HepG2 (cell line): ENCODE measurements around the gene NDUFS2. TPM values are rescaled to one million over a fixed set of nuclear protein-coding genes. Genes with fewer than 3 reads are reported as not detected.
A peak's percentile ranks its signal among the peaks of the same experiment; 100 is the strongest.

Experiments
- CAMTA2 ChIP-seq: sonication (generic); formaldehyde crosslinking; IDR thresholded peaks from 2 replicates; pipeline ENCODE4 v1.4.0; 2020; ENCODE audit warnings: mild to moderate bottlenecking, missing genetic modification reagents, borderline replicate concordance
- CHD4 ChIP-seq: fragments of 200-600 bp; sonication (generic); IDR thresholded peaks from 2 replicates; pipeline ENCODE4 v1.7.0; 2017; ENCODE audit warnings: mild to moderate bottlenecking, low read length, borderline replicate concordance
- MNT ChIP-seq: fragments of 450-650 bp; IDR thresholded peaks from 2 replicates; pipeline ENCODE4 v1.6.1; 2016
- NKX3-1 ChIP-seq: sonication (generic); formaldehyde crosslinking; IDR thresholded peaks from 2 replicates; pipeline ENCODE4 v1.5.0; 2020; ENCODE audit warnings: missing genetic modification reagents
- PITX1 ChIP-seq: sonication (generic); formaldehyde crosslinking; IDR thresholded peaks from 2 replicates; pipeline ENCODE4 v1.5.1; 2020; ENCODE audit warnings: mild to moderate bottlenecking, missing genetic modification reagents
- POLR2AphosphoS5 ChIP-seq: IDR thresholded peaks from 2 replicates; pipeline ENCODE4 v1.6.1; 2012; ENCODE audit warnings: low read depth, low read length
- PRDM4 ChIP-seq: sonication (generic); formaldehyde crosslinking; IDR thresholded peaks from 2 replicates; pipeline ENCODE4 v1.9.0; 2021; ENCODE audit warnings: missing genetic modification reagents, borderline replicate concordance
- SOX5 ChIP-seq: IDR thresholded peaks from 2 replicates; pipeline ENCODE4 v1.6.1; 2016; ENCODE audit warnings: borderline replicate concordance
- SP140L ChIP-seq: sonication (generic); formaldehyde crosslinking; IDR thresholded peaks from 2 replicates; pipeline ENCODE4 v1.4.0; 2020; ENCODE audit warnings: missing genetic modification reagents, borderline replicate concordance
- SRSF4 ChIP-seq: fragments of 200-400 bp; formaldehyde crosslinking; IDR thresholded peaks from one replicate; pipeline ENCODE4 v1.6.1; 2018; ENCODE audit warnings: mild to moderate bottlenecking, low read depth, low read length, moderate library complexity; ENCODE audit not compliant: poor library complexity, severe bottlenecking
- STAG1 ChIP-seq: sonication (generic); formaldehyde crosslinking; IDR thresholded peaks from 2 replicates; pipeline ENCODE4 v1.4.0; 2020; ENCODE audit warnings: missing genetic modification reagents
- TEAD3 ChIP-seq: optimal IDR thresholded peaks from 2 replicates; pipeline ENCODE3; 2016; ENCODE audit warnings: borderline replicate concordance
- THYN1 ChIP-seq: sonication (generic); formaldehyde crosslinking; IDR thresholded peaks from 2 replicates; pipeline ENCODE4 v1.8.1; 2023; ENCODE audit warnings: low read depth, mild to moderate bottlenecking, moderate library complexity, missing genetic modification reagents, borderline replicate concordance
- TRIM24 ChIP-seq: sonication (generic); formaldehyde crosslinking; IDR thresholded peaks from 2 replicates; pipeline ENCODE4 v1.8.0; 2022; ENCODE audit warnings: mild to moderate bottlenecking, missing genetic modification reagents
- ZFP37 ChIP-seq: sonication (generic); formaldehyde crosslinking; IDR thresholded peaks from 2 replicates; pipeline ENCODE4 v1.4.0; 2020; ENCODE audit warnings: missing genetic modification reagents, borderline replicate concordance
- ZMAT5 ChIP-seq: sonication (generic); formaldehyde crosslinking; IDR thresholded peaks from 2 replicates; pipeline ENCODE4 v1.5.0; 2020; ENCODE audit warnings: mild to moderate bottlenecking, low read depth, missing genetic modification reagents, borderline replicate concordance
- ZMYM2 ChIP-seq: sonication (generic); formaldehyde crosslinking; IDR thresholded peaks from 2 replicates; pipeline ENCODE4 v1.8.0; 2022; ENCODE audit warnings: mild to moderate bottlenecking, missing genetic modification reagents
- ZMYM3 ChIP-seq: sonication (generic); formaldehyde crosslinking; IDR thresholded peaks from 2 replicates; pipeline ENCODE4 v1.5.1; 2020; ENCODE audit warnings: mild to moderate bottlenecking, missing genetic modification reagents
- ZNF234 ChIP-seq: sonication (generic); formaldehyde crosslinking; conservative IDR thresholded peaks from 2 replicates; pipeline ENCODE4 v1.5.1; 2020; ENCODE audit warnings: mild to moderate bottlenecking, missing genetic modification reagents
- ZNF547 ChIP-seq: sonication (generic); formaldehyde crosslinking; IDR thresholded peaks from 2 replicates; pipeline ENCODE4 v1.5.1; 2020; ENCODE audit warnings: mild to moderate bottlenecking, missing genetic modification reagents
- ZNF557 ChIP-seq: sonication (generic); formaldehyde crosslinking; IDR thresholded peaks from 2 replicates; pipeline ENCODE4 v1.4.0; 2020; ENCODE audit warnings: missing genetic modification reagents
- ZNF570 ChIP-seq: sonication (generic); formaldehyde crosslinking; IDR thresholded peaks from 2 replicates; pipeline ENCODE4 v1.4.0; 2020; ENCODE audit warnings: mild to moderate bottlenecking, missing genetic modification reagents, borderline replicate concordance
- ZNF746 ChIP-seq: sonication (generic); formaldehyde crosslinking; IDR thresholded peaks from 2 replicates; pipeline ENCODE4 v1.8.0; 2022; ENCODE audit warnings: mild to moderate bottlenecking, missing genetic modification reagents
- ZNF777 ChIP-seq: sonication (generic); formaldehyde crosslinking; IDR thresholded peaks from 2 replicates; pipeline ENCODE4 v1.4.0; 2020; ENCODE audit warnings: missing genetic modification reagents
- ZSCAN5A ChIP-seq: sonication (generic); formaldehyde crosslinking; IDR thresholded peaks from 2 replicates; pipeline ENCODE4 v1.8.0; 2022; ENCODE audit warnings: mild to moderate bottlenecking, missing genetic modification reagents, borderline replicate concordance
- polyA plus RNA-seq, 8 experiments: library from polyadenylated mRNA; depleted of rRNA in 3 of 8; stranded (reverse) in 7 of 8; unstranded in 1 of 8; fragments of >200 nt; fragmentation: Illumina TruSeq in 4 of 8; extraction: Trizol in 4 of 8; gene quantifications; 2 replicates each; pipeline versions ENCODE4 v1.2.1 to v1.2.3, GENCODE V29; 2011 to 2016; ENCODE audit warnings: low read depth in 4 of 8, missing spikeins in 1 of 8, mixed read lengths in 1 of 8; ENCODE audit not compliant: insufficient read depth in 1 of 8
- total RNA-seq, 5 experiments: library from RNA; depleted of rRNA; stranded (reverse); fragments of >200 nt; fragmentation: Illumina TruSeq; extraction: Trizol; gene quantifications; 2 replicates each; pipeline ENCODE4 v1.2.3, GENCODE V29; 2016; ENCODE audit warnings: low read depth in 1 of 5

NDUFS2 gene
- total and polyA plus RNA-seq, 2 of the 13 experiments (the other 11 are each of a cell fraction or from before 2014, with no cell fraction given), result 89.9 to 118 TPM

- TF ChIP-seq ZMAT5 (CRISPR knock-in tag) (no peak), SOX5 (CRISPR knock-in tag) (no peak), ZSCAN5A (CRISPR knock-in tag) (no peak), PITX1 (CRISPR knock-in tag) (no peak), ZNF570 (CRISPR knock-in tag) (no peak), STAG1 (CRISPR knock-in tag) (peak; percentile 91), THYN1 (CRISPR knock-in tag) (no peak), ZNF777 (CRISPR knock-in tag) (no peak), CHD4 (no peak), PRDM4 (CRISPR knock-in tag) (no peak), SP140L (no peak), NKX3-1 (CRISPR knock-in tag) (no peak), TRIM24 (CRISPR knock-in tag) (no peak), ZNF557 (CRISPR knock-in tag) (0 out of 2 replicates have a peak, but pooled peaks have one; percentile 62), ZNF234 (CRISPR knock-in tag) (no peak), TEAD3 (no peak), ZNF547 (peak; percentile 51; the same call in 1 of the 2 replicates), ZMYM3 (no peak), POLR2AphosphoS5 (no peak), ZNF746 (CRISPR knock-in tag) (no peak), CAMTA2 (0 out of 2 replicates have a peak, but pooled peaks have one; percentile 36), SRSF4 (no peak), ZFP37 (0 out of 2 replicates have a peak, but pooled peaks have one; percentile 42), MNT (no peak), ZMYM2 (CRISPR knock-in tag) (no peak)
Measured at GRCh38 chr1:161192476-161193465, 9.4 kb upstream of the NDUFS2 start (continued).
